NCI-H1694 treated with DMSO at 0.1 percent for 48 hours (cell line): ENCODE data around the gene WASF2.
A peak's percentile ranks its signal among the peaks of the same experiment; 100 is the strongest.
"Not testable (repeated sequence)": the region's sequence is repeated elsewhere in the genome, so short reads cannot be mapped to it uniquely, and the experiment has no call there.

Experiments used
- DNase-seq: peaks from one replicate; lab custom pipeline; 2025; lab: John Stamatoyannopoulos, UW

WASF2 gene

DNA sequence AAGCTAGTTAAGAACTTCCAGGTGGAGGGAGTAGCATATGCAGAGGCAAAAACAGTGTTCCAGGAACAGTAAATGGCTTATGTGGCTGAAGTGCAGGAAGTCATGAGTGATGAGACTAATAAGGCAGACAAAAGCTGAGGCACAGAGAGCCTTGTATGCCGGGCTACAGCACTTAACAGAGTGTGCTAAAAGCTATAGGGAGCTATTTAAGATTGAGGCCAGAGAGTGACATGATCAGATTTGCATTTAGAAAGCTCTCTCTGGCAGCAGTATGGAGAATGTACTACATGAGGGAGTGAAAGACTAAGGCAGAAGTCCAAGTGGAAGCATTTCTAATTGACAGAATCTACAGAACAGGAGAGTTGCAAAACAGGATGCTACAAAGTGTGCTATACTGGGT is 38.6 kb downstream of the WASF2 start:
- no peak for DNase-seq

DNA sequence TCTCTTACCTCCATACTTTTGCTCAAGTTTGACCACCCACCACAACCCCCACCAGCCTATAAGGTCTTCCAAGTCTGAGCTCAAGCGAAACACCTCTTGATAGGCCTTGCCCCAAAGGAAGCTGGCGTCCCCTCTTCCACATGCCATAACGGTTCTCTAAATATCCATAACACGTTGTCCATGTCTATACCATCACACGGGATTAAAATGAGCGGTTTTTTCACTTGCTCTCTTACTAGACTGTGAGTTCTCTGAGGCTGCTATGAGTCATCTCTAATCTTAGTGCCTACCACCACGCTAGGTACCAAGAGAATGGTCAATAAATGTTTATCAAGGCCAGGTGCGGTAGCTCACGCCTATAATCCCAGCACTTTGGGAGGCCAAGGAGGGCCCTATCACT is 41.0 kb downstream of the WASF2 start:
- no peak for DNase-seq

DNA sequence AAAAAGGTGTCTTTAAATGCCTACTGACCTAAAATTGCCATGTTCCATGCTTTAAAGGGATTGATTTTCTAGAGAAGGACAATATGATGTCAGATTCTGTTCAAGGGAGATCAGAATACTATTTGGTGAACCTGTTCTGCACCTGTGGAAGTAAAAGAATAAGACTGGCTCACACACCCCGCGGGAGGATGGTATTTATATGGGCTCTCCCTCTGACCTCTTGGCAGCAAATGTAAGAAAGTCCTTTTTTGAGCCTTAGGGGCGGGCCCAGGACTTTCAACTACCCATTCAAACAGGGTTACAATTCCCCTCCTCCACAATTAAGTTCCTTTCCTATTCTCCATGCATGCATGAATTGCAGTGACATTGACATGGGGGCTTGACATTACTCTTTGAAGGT is 42.1 kb downstream of the WASF2 start:
- DNase-seq, result no peak

DNA sequence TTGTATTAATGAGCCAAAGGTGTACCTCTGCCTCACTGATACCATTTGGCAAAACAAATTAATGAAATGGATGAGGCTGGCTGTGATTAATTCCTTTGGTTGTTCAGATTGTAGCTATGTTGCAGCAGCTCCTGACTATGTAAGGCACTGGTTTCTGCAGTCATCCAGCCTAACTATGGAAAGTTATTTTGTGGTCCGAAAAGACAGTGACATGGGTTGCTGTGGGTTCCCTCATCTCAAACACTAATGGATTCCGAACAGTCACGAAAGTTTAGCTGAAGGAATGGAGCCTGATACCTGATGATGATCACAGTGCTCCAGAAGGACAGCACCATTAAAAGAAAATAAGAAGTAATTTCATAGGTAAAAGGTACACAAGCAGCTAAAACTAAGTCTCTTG is 42.6 kb downstream of the WASF2 start:
- no peak for DNase-seq

DNA sequence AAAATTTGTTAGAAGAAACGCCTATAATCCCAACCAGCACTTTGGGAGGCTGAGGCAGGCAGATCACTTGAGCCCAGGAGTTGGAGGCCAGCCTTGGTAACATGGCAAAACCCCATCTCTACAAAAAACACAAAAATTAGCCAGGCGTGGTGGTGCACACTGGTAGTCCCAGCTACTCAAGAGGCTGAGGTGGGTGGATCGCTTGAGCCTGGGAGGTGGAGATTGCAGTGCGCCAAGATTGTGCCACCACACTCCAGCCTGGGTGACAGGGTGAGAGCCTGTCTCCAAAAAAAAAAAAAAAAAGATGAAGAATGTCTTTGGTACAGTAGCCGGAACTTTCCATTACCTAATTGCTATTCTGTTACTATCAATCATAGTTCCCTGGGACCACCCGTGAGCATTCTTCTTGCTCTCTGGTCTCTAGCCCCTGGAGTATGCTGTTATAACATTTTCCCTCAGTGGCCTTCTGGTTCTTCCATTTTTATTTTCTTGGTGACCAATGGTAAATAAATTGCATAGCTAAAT is 43.4 kb downstream of the WASF2 start:
- no peak for DNase-seq

DNA sequence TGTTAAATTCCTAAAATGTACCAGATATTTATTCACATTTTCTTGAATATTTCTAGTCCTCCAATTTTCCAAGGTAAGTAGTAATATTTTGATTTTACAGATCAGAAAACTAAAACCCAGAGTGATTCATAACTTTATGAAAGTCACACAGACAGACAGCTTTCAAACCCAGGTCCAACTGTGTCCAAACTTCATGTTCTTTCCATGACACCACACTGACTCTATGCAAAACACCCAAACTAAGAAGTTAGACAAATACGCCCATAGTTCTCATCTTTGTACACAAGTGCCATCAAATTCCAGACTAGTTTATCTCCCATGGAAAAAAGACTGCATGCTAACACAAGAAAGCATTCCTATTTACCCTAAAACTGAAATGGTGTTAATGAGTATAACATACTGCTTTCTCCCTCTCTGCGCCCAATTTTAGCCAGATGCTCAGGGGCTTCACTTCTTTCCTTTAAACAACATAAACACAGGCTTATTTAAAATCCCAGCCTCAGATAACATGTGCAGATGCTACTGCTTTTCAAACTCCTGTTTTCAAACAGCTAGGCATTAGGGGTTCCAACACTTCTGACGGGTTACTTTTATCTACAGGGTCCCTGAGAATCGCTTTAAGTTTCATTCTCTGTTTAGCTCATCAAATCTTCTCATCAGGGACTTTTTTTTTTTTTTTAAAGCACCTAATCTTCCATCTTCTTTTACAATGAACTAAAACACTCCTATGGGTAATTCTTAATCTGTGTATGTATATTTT is 44.6 kb downstream of the WASF2 start:
- peak; percentile 48 for DNase-seq

DNA sequence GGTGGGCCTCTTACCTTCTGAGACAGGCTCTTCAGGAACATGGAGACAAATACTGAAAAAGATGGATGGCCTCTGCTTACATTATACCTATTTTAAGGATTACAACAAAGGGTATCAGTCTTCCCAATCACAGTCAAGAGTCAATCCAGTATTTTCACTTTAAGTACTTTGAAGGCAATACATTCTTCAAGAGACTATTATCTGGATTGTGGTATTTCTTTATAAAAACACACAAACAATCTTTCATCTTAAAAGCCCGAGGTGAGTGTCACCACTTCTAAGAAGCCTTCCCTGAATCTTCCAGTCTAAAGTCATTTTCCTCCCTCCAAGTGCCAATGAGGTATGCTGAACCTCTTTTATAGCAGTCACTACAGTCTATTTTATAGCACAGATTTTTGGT is 45.3 kb downstream of the WASF2 start:
- no peak for DNase-seq

DNA sequence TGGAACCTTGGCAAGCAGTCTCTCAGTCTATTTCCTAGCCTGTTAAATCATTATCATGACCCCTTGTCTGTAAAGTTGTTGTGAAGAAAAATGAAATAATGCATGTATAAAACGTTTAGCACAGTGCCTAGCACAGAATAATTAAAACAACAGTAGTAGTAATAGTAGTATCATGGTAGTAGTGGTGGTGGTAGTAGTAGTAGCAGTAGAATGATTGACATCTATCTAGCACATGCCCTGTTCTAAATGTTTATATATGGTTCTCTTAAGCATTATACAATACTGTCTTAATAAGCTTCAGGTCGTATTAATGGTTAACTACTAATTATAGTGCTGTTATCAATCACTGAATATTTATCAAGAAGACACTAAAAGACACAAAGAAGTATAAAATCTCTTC is 50.8 kb downstream of the WASF2 start:
- DNase-seq, result no peak

DNA sequence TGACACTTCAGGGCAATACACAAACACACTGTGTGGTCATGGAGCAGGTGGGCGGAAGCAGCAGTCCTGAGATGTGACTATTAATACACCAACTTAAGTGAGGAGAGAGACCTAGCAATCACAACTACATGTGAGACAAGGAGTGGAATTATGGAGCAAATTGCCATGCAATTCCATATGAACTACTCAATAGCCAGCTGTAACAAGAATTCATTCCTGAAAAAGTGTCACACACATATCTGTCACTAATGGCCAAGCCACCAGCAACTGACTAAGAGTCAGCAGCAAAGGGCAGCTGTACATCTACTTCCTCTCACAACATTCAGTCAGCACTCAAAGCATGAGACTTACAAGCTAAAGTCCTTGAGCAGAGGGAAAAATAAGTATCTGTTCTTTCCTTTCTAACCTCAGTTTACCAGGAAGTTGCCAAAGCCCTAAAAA is 51.3 kb downstream of the WASF2 start:
- DNase-seq, result no peak

DNA sequence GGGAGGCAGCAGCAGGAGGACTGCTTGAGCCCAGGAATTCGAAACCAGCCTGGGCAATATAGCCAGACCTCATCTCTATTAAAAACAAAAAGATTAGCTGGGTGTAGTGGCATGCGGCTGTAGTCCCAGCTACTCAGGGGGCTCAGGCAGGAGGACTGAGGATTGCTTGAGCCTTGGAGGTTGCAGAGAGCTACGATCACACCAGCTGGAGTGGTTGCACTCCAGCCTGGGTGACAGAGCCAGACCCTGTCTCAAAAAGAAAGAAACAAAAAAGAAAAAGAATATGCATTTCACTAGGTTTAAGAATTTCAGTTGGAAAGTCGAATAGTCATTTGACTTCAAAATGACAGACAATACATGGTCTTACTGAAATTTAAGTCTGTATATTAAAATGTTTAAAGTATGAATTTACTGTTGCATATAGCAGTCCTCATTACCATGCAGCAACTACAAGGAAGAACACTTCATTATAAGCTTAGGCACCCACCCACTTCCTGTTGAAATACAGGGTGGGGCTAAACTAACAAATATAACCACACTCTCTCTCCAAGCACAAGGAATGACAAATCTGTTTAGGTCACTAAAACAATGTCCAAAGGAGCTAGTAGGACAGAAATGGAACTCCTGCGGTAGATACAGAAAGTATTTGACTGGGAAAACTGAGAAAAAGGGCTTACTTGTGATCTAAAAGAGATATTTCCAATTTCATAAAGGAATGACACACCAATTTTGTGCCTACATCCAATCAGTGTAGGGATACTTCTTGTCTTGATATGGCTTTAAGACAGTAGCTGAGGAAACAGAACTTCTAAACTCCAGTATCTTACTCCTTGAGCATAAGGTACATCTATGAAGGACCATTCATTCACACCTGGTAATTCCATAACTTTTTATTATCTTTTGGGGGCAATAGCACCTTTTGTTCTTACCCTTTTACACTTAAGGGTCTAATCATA is 53.5 kb downstream of the WASF2 start:
- DNase-seq, result no peak

DNA sequence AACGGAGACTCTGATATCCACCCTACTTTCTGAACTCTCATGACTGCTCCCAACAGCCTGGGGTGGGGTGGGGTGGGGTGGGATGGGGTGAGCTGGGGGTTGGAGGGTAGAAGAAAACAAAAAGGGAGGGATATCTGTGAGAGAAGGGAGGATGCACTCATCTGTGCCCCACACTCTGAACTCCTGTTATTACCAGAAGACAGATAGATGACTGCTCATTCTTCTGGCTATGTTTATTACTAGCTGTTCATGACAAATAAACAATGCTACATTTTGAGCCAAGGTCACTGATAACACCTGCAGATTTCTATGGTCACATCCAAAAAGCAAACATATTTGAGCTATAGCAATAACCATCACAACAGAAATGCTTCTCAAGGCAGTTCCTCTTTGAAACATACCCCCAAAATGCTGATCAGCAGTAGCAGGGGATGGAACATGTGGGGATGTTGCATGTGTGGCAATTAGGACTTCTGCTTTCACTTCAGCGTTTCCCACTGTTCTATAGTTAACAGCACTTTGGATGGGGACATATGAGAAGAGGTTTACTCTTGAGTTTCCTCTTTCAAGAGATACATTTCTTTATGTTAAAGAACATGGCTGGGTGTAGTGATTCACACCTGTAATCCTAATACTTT is 54.3 kb downstream of the WASF2 start:
- no peak for DNase-seq

DNA sequence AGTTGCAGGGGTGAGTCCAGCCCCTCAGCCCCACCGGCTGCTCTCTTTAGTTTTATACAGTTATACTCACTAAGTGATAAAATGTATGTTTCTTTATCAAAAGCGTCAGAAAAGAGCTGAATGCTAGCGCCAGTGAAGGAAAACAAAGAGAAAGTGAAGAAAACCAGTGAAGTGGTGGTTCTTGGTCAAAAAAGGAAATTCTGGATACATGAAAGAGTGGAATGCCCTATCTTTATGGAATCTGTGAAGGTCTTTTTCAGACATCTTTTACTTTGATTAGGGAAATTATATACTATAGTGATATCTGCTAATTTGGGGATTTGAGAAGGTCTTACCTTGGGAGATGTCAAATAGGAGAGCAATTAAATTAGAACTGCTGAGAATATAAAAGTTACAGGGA is 56.3 kb downstream of the WASF2 start:
- no peak for DNase-seq

DNA sequence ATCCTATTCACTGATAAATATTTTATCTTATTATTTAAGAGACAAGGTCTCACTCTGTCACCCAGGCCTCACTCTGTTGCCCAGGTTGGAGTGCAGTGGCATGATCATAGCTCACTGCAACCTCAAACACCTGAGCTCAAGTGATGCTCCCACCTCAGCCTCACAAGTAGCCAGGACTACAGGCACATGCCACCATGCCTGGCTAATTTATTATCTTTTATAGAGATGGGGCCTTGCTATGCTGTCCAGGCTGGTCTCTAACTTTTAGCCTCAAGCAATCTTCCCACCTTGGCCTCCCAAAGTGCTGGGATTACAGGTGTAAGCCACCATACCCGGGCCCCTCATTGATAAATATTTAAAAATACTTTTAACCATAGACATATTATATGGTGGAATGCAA is 57.2 kb downstream of the WASF2 start:
- not testable (repeated sequence) for DNase-seq

DNA sequence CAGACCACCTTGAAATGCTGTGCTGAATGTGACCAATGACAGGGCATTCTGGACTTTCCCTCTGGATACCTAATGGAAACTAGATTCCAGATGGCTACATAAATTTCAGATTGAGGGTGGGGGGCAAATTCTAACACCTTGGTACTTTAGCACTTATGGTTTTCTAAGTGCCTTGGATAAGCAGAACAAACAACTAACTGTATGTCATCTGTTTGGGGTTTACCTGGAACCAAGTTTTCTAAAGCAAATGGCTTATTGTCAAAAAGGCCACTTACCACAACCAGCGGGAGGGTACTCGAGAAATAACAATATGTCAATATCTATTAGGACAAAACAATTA is 58.4 kb downstream of the WASF2 start:
- DNase-seq, result no peak

DNA sequence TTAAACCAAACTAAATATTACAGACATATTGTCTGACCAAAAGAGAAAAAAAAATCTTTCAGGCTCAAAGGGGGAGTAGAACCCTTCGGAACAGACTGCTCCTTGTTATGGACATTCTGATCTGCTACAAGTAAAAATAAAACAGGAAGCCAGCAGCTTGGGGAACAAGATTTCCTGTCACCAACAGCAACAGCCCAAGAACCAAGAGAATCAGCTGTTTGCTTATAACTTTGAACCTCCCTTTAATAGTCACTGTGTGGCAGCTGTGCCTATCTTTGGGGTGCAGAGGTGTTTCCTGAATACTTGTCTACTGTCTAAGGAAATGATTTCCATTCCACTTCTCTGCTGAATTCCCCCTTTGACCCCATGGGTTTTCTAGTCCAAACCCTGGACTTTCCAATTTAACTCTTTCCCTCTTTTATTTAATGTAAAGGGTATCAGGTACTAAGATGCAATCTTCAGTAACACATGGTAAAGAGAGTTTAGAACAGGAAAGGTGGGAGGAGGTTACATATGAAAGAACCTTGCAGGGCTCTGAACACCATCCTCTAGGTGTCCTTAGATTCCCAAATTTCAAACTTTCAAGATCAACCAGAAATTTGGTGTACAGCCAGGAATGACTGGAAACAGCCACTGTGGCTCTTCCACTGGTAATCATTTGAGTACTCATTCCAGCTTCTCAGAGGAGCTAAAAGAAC is 58.9 kb downstream of the WASF2 start:
- no peak for DNase-seq

DNA sequence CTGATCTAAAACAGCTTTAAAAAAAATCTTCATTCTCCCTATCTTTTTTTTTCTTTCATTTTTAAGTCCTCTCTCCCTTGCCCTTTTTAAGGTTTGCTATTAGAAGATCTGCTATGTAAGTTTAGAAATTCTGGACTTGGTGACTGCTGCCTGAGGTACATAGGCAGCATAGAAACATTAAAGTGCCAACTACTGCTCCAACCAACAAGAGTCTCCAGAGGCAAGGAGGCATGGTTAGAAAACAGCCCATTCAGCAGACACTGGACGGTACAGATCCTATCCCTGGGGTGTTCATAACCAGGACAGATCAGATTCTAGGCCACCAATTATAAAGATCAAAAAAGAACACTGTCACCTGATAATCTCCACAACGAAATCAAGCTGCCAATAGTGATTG is 60.9 kb downstream of the WASF2 start:
- DNase-seq, result no peak

DNA sequence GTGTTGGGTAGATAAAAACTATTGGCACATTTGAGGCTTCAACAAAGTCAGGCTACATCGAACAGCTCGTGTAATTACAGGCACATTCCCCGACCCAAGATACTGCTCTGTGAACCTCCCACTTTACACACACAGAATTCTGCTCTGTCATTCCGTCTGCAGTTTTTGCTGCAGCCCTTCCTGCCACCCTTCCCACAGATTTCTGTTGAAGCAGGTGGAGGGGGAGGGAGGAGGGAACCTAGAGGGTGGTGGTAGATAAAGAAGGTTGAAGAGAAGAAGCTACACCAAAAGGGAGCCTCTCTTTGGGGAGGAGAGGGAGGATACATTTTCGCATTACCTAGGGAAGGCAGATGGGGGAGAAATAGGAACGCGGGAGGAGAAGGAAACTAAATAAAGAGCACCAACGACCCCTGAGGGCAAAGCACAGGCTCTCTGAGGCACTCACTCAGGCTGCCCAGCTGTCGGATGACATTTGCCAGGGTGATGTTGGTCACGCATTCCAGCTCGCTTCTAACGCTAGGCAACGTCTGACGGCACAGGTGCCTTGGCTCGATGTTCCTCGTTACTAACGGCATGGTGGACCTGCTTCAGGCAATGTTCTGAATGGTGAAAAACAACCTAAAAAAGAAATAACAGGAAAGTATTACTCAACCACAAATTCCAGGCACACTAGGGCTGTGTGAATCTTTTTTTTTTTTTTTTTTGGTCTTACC is 61.5 kb downstream of the WASF2 start:
- DNase-seq, result peak; percentile 50

DNA sequence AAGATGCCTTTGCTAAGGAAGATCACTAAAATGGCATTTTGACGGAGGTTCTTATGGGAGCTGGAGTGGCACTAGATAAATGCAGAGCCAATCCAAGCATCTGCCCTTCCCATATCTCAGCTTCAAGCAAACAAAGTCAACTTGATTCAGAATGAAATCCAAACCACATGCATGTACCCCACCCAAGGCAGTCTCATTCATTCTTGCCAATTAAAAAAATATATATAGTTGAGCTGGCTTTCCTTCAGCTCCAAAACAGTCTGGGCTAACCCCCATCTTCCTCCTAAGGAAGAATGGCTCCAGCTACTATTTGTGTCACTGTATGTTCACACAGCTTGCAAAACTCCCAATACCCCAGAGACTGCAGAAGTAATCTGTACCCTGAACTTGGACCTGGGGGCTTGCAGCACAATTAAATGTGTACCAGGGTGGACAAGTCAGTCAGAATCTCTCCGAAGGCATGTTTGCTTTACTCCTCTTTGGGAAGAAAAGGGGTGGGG is 62.1 kb downstream of the WASF2 start:
- DNase-seq, result no peak

DNA sequence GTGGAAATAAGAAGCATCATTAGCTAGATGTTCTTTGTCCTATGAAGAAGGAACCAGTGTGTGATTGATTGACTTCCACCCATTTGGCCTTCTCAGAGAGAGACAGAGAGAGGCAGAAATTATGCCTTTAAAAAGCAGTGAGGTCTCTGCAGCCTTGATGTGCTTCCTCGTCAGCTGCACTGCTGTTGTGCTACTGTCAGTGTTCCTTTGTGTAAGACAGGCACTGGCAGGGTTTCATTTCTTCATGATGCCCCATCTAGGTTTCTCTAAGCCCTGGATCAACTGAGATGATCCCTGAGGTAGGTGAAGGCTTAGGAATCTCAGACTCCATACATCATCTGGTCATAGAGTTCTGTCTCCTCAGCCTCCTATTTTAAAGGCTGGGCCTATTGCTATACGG is 62.6 kb downstream of the WASF2 start:
- no peak for DNase-seq

DNA sequence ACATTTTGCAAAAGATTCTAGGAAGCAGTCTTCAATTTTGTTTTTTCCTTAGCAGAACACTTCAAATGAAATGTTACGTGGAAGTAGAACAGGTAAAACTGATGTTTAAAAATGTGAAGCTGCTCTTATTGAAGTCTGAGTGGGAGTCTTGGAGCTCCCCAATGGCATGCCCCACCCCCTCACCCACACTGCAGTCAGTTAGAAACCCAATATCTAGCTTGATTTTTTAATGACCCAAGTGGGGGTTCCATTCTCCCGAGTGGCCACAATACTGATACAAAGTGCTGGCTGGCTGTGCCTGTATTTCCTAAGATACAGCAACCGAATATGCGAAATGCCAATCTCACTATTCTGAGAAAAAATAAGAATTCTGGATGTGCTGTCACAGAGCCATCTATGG is 66.3 kb downstream of the WASF2 start:
- DNase-seq, result no peak
